ENCODE results near the gene SNX17.

Gene SNX17

GRCh38 chr2:27356382-27357181, 13.8 kb upstream of the SNX17 start, which contains the start of gene GTF3C2:
TSS of gene GTF3C2 (minus strand) at chr2:27356764. CDS start at chr2:27343554, 13,210 bp downstream.
- Histone ChIP-seq H3K79me2 (ENCODE audit: insufficient read depth, low read length) (peaks cover 69% of the 10 kb centered on the region), H3K9me3 (ENCODE audit: insufficient read depth, low read depth, low read length) (no peaks in the 10 kb centered on the region), H3K9me2 (replicated peaks; ENCODE audit: low read depth, low read length) (no peaks in the 10 kb centered on the region), H3F3A (ENCODE audit: low read depth) (0 out of 2 replicates have a peak, but pooled peaks cover 2% of the 10 kb centered on the region), H3K27me3 (ENCODE audit: insufficient read depth, low read length, poor library complexity, severe bottlenecking) (no peaks in the 10 kb centered on the region), H2AFZ (ENCODE audit: low read length) (peak within 1 kb of the TSS; percentile 81), H3K4me2 (ENCODE audit: low read depth, low read length, poor library complexity, severe bottlenecking) (peak within 1 kb of the TSS; percentile 98), H3K36me3 (ENCODE audit: insufficient read depth, low read length) (no peaks in the 10 kb centered on the region), H4K20me1 (ENCODE audit: insufficient read depth, low read length, poor library complexity, severe bottlenecking) (peaks cover 15% of the 10 kb centered on the region), H3K4me1 (ENCODE audit: insufficient read depth, low read length, poor library complexity, severe bottlenecking) (peaks cover 26% of the 10 kb centered on the region), H3K4me3 (ENCODE audit: low read length, poor library complexity, severe bottlenecking) (peak within 1 kb of the TSS; percentile 93), H3K9ac (ENCODE audit: low read depth, low read length, poor library complexity, severe bottlenecking) (peak within 1 kb of the TSS; percentile 94)
- TF ChIP-seq CTCF (conservative IDR thresholded peaks at IDR 0.05; ENCODE audit: low read length) (no peak), EZH2phosphoT487 (IDR thresholded peaks at IDR 0.05; ENCODE audit: borderline replicate concordance) (no peak)

- H3K9me3 ChIP-seq (ENCODE audit: insufficient read depth, low read depth, low read length): no peaks in the 10 kb centered on the region
These were observed 7.6 kb upstream of the SNX17 start for GRCh38 chr2:27362678-27363420.

GRCh38 chr2:27363933-27364332, 6.5 kb upstream of the SNX17 start:
- H3K4me1 ChIP-seq (ENCODE audit: insufficient read depth, low read length, poor library complexity, severe bottlenecking): peaks cover 8% of the 10 kb centered on the region
- H4K20me1 ChIP-seq (ENCODE audit: insufficient read depth, low read length, poor library complexity, severe bottlenecking): peaks cover 3% of the 10 kb centered on the region
- H3K36me3 ChIP-seq (ENCODE audit: insufficient read depth, low read length): peaks cover 24% of the 10 kb centered on the region; the same call in 1 of the 2 replicates
- H3K4me2 ChIP-seq (ENCODE audit: low read depth, low read length, poor library complexity, severe bottlenecking): no peak overlapping the region
- H3K27me3 ChIP-seq (ENCODE audit: insufficient read depth, low read length, poor library complexity, severe bottlenecking): no peaks in the 10 kb centered on the region
- H3K9ac ChIP-seq (ENCODE audit: low read depth, low read length, poor library complexity, severe bottlenecking): no peak overlapping the region
- no peaks in the 10 kb centered on the region for H3K9me3 ChIP-seq (ENCODE audit: insufficient read depth, low read depth, low read length)
- no peaks in the 10 kb centered on the region for H3F3A ChIP-seq (ENCODE audit: low read depth)
- H2AFZ ChIP-seq (ENCODE audit: low read length): no peak overlapping the region
- H3K79me2 ChIP-seq (ENCODE audit: insufficient read depth, low read length): peaks cover 15% of the 10 kb centered on the region
- no peaks in the 10 kb centered on the region for H3K9me2 ChIP-seq (replicated peaks; ENCODE audit: low read depth, low read length)
- no peak overlapping the region for H3K4me3 ChIP-seq (ENCODE audit: low read length, poor library complexity, severe bottlenecking)
- TF ChIP-seq CTCF (conservative IDR thresholded peaks at IDR 0.05; ENCODE audit: low read length) (no peak), EZH2phosphoT487 (IDR thresholded peaks at IDR 0.05; ENCODE audit: borderline replicate concordance) (no peak)

More at GRCh38 chr2:27362678-27363420, 7.6 kb upstream of the SNX17 start:
- TF ChIP-seq EZH2phosphoT487 (IDR thresholded peaks at IDR 0.05; ENCODE audit: borderline replicate concordance) (no peak), CTCF (conservative IDR thresholded peaks at IDR 0.05; ENCODE audit: low read length) (no peak)
- H3K4me1 ChIP-seq (ENCODE audit: insufficient read depth, low read length, poor library complexity, severe bottlenecking): peaks cover 5% of the 10 kb centered on the region
- H3F3A ChIP-seq (ENCODE audit: low read depth): no peaks in the 10 kb centered on the region
- H3K9ac ChIP-seq (ENCODE audit: low read depth, low read length, poor library complexity, severe bottlenecking): no peak overlapping the region
- no peak overlapping the region for H2AFZ ChIP-seq (ENCODE audit: low read length)
- no peaks in the 10 kb centered on the region for H3K9me2 ChIP-seq (replicated peaks; ENCODE audit: low read depth, low read length)
- H3K79me2 ChIP-seq (ENCODE audit: insufficient read depth, low read length): peaks cover 15% of the 10 kb centered on the region
- no peaks in the 10 kb centered on the region for H3K27me3 ChIP-seq (ENCODE audit: insufficient read depth, low read length, poor library complexity, severe bottlenecking)
- H4K20me1 ChIP-seq (ENCODE audit: insufficient read depth, low read length, poor library complexity, severe bottlenecking): peaks cover 3% of the 10 kb centered on the region
- no peak overlapping the region for H3K4me3 ChIP-seq (ENCODE audit: low read length, poor library complexity, severe bottlenecking)
- peaks cover 24% of the 10 kb centered on the region; the same call in 1 of the 2 replicates for H3K36me3 ChIP-seq (ENCODE audit: insufficient read depth, low read length)
- H3K4me2 ChIP-seq (ENCODE audit: low read depth, low read length, poor library complexity, severe bottlenecking): no peak overlapping the region

All from Loucy (cell line).